K562 (cell line): Measurements from ENCODE around the gene SLC2A9. TPM values are rescaled to one million over a fixed set of nuclear protein-coding genes. Genes with fewer than 3 reads are reported as not detected.
A peak's percentile ranks its signal among the peaks of the same experiment; 100 is the strongest.

Source experiments
- CBX8 ChIP-seq: fragments of 200-600 bp; sonication (generic); IDR thresholded peaks from 2 replicates; pipeline ENCODE4 v1.6.1; 2012; ENCODE audit warnings: borderline replicate concordance, mixed run types, low read depth, mild to moderate bottlenecking, moderate library complexity, mixed read lengths, low read length, control low read depth, inconsistent platforms; ENCODE audit not compliant: poor library complexity, severe bottlenecking; ENCODE audit errors: extremely low read depth
- E2F4 ChIP-seq: sonication (generic); formaldehyde crosslinking; IDR thresholded peaks from 2 replicates; pipeline ENCODE4 v1.8.0; 2022; ENCODE audit warnings: mild to moderate bottlenecking, low read depth, missing genetic modification reagents
- HBP1 ChIP-seq: fragments of 450-650 bp; formaldehyde crosslinking; IDR thresholded peaks from 2 replicates; pipeline ENCODE4 v1.4.0; 2022; ENCODE audit warnings: missing genetic modification characterization
- HES1 ChIP-seq: fragments of 450-650 bp; IDR thresholded peaks from 2 replicates; pipeline ENCODE4 v1.6.1; 2016; ENCODE audit warnings: low read depth, mild to moderate bottlenecking, moderate library complexity
- KHSRP ChIP-seq: fragments of 450-650 bp; IDR thresholded peaks from 2 replicates; pipeline ENCODE4 v1.6.1; 2017
- MCM5 ChIP-seq: fragments of 450-650 bp; IDR thresholded peaks from 2 replicates; pipeline ENCODE4 v1.6.1; 2016; ENCODE audit warnings: low read depth
- MXI1 ChIP-seq: IDR thresholded peaks from 2 replicates; pipeline ENCODE4 v1.6.1; 2011; ENCODE audit warnings: low read depth, mild to moderate bottlenecking, improper control_type of control experiment, low read length
- PHF20 ChIP-seq: fragments of 450-650 bp; IDR thresholded peaks from 2 replicates; pipeline ENCODE4 v1.6.1; 2018; ENCODE audit not compliant: partially characterized antibody
- SOX6 ChIP-seq: fragments of 450-650 bp; IDR thresholded peaks from 2 replicates; pipeline ENCODE4 v1.6.1; 2014; ENCODE audit warnings: mild to moderate bottlenecking
- STAT5A ChIP-seq: IDR thresholded peaks from 2 replicates; pipeline ENCODE4 v1.6.1; 2012; ENCODE audit warnings: low read length, inconsistent platforms, borderline replicate concordance
- TAF15 ChIP-seq: fragments of 200-400 bp; formaldehyde crosslinking; IDR thresholded peaks from 2 replicates; pipeline ENCODE4 v1.6.1; 2017; ENCODE audit warnings: mild to moderate bottlenecking, low read depth, low read length, moderate library complexity
- TRIM24 ChIP-seq, 2 experiments: fragments of 450-650 bp; IDR thresholded peaks; 2 replicates each; pipeline ENCODE4 v1.6.1; 2016
- ZNF140 ChIP-seq: fragments of 250-450 bp; sonication (Bioruptor Pico); IDR thresholded peaks from 2 replicates; pipeline ENCODE4 v1.8.0; 2021; ENCODE audit warnings: moderate library complexity, mild to moderate bottlenecking, inconsistent platforms
- polyA plus RNA-seq, 8 experiments: library from polyadenylated mRNA; depleted of rRNA in 4 of 8; stranded (reverse) in 5 of 8; unstranded in 3 of 8; fragments of >200 nt; fragmentation: Nextera tagmentation in 2 of 8; fragmentation: Illumina TruSeq in 1 of 8; extraction: Ambion mirVana in 2 of 8; extraction: Trizol in 1 of 8; gene quantifications; 2 replicates each; pipeline versions ENCODE4 v1.2.1 to v1.2.3, GENCODE V29; 2011 to 2014; ENCODE audit warnings: inconsistent platforms in 1 of 8, missing spikeins in 1 of 8
- total RNA-seq, 7 experiments: library from RNA; depleted of rRNA in 6 of 7; stranded (reverse); fragments of >200 nt in 6 of 7; fragmentation: Illumina TruSeq in 2 of 7; extraction: Trizol in 2 of 7; gene quantifications; 2 replicates each; pipeline versions ENCODE4 v1.2.1 to v1.2.3, GENCODE V29; 2011 to 2021; ENCODE audit warnings: low replicate concordance in 1 of 7

The SLC2A9 gene
- total and polyA plus RNA-seq, 9 of the 15 experiments (the other 6 are each of a cell fraction or from before 2014, with no cell fraction given): 0.15 to 1.9 (median 0.76) TPM

- TF ChIP-seq HBP1: no peak
- no peak for TF ChIP-seq E2F4 (CRISPR knock-in tag)
- no peak; the same call in 1 of the 2 replicates for TF ChIP-seq KHSRP
- TF ChIP-seq PHF20: no peak
- TF ChIP-seq STAT5A: peak; percentile 38; the same call in 1 of the 2 replicates
- TF ChIP-seq ZNF140: no peak
- no peak for TF ChIP-seq CBX8
- no peak for TF ChIP-seq TAF15
- no peak for TF ChIP-seq MCM5
- peak in 1 of 2 experiments; percentile 36; a peak in 1 of 4 replicates for TF ChIP-seq TRIM24 (IDR thresholded peaks at IDR 0.05)
- no peak for TF ChIP-seq MXI1
- peak; percentile 59; the same call in 1 of the 2 replicates for TF ChIP-seq HES1
- TF ChIP-seq SOX6: peak; percentile 97
Observed at GRCh38 chr4:9893329-9894108, 127.8 kb downstream of the SLC2A9 start (continued).
